Gastroesophageal sphincter (tissue), 3 donors: ENCODE measurements around the gene KLHL6.

Source experiments
- CTCF ChIP-seq, 4 experiments: fragments of 200-600 bp in 2 of 4; fragments of 450-650 bp in 2 of 4; sonication (generic) in 1 of 4; IDR thresholded peaks; one replicate each; pipeline ENCODE4 v1.5.1; 2017 to 2019; ENCODE audit warnings: antibody characterized with exemption in 4 of 4, mild to moderate bottlenecking in 2 of 4, moderate library complexity in 2 of 4
- EP300 ChIP-seq: sonication (generic); formaldehyde crosslinking; IDR thresholded peaks from one replicate; pipeline ENCODE4 v1.6.1; 2017; ENCODE audit warnings: antibody characterized with exemption, mild to moderate bottlenecking
- POLR2AphosphoS5 ChIP-seq: sonication (generic); formaldehyde crosslinking; IDR thresholded peaks from one replicate; pipeline ENCODE4 v1.6.1; 2017; ENCODE audit warnings: antibody characterized with exemption

- TF ChIP-seq CTCF (IDR thresholded peaks at IDR 0.05) (no peak), POLR2AphosphoS5 (no peak), EP300 (no peak)
Observed at GRCh38 chr3:183443395-183444385, 111.8 kb downstream of the KLHL6 start.
